HG03039 (cell line): ENCODE results near the gene SYT8.

ENCODE experiments used
- ATAC-seq: cut with Tn5 transposase; IDR thresholded peaks from one replicate; pipeline ENCODE4 v1.9.1; 2021; ENCODE audit warnings: mild to moderate bottlenecking, moderate library complexity; ENCODE audit not compliant: unreplicated experiment

Gene SYT8

GRCh38 chr11:1817000-1817399 is 17.8 kb upstream of the SYT8 start:
- ATAC-seq: no peak

GRCh38 chr11:1817511-1817910 is 17.3 kb upstream of the SYT8 start:
- ATAC-seq: no peak

- ATAC-seq: no peak
Measured at GRCh38 chr11:1819074-1819473, 15.7 kb upstream of the SYT8 start.

GRCh38 chr11:1820463-1821325 is 14.1 kb upstream of the SYT8 start:
- no peak for ATAC-seq

GRCh38 chr11:1821562-1821961 is 13.2 kb upstream of the SYT8 start:
- ATAC-seq: no peak

GRCh38 chr11:1822648-1823375 is 12.0 kb upstream of the SYT8 start:
- ATAC-seq: no peak

GRCh38 chr11:1823376-1824220 is 11.2 kb upstream of the SYT8 start:
- ATAC-seq: no peak

- ATAC-seq: no peak
Measured at GRCh38 chr11:1824221-1825038, 10.4 kb upstream of the SYT8 start.

- no peak for ATAC-seq
Measured at GRCh38 chr11:1825039-1825740, 9.6 kb upstream of the SYT8 start.

- no peak for ATAC-seq
Measured at GRCh38 chr11:1825785-1826451, 8.9 kb upstream of the SYT8 start.

GRCh38 chr11:1826552-1827094 is 8.2 kb upstream of the SYT8 start:
- no peak for ATAC-seq

- no peak for ATAC-seq
Measured at GRCh38 chr11:1827095-1827813, 7.5 kb upstream of the SYT8 start.

- ATAC-seq: no peak
Measured at GRCh38 chr11:1827931-1828330, 6.9 kb upstream of the SYT8 start.

GRCh38 chr11:1828542-1828941 is 6.2 kb upstream of the SYT8 start:
- ATAC-seq: no peak

GRCh38 chr11:1829039-1829820 is 5.6 kb upstream of the SYT8 start:
- no peak for ATAC-seq

- ATAC-seq: no peak
Measured at GRCh38 chr11:1830004-1830321, 4.8 kb upstream of the SYT8 start.

GRCh38 chr11:1830322-1831223 is 4.2 kb upstream of the SYT8 start:
- no peak for ATAC-seq
